Measurements from ENCODE around the gene POLDIP2. TPM values are rescaled to one million over a fixed set of nuclear protein-coding genes. Genes with fewer than 3 reads are reported as not detected.

Gene POLDIP2
- total RNA-seq, 2 donors from 2014 or later, result 69.0 to 72.1 TPM

DNA sequence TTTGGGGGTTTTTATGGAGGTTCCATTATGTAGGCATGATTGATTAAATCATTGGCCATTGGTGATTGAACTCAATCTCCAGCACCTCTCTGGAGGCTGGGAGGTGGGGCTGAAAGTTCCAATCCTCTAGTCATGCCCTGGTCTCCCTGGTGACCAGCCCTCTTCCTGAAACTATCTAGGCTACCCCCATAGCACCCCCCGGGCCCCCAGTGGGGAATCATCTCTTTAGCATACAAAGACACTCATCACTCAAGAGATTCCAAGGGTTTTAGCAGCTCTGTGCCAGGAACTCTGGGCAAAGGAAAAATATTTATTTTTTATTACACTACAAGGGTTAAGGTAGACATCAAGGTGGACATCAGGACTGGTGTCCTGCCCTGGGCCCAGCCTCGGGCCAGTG, 38.1 kb upstream of the POLDIP2 start:
- H3K4me1 Mint-ChIP-seq, result peaks cover 15% of the 10 kb centered on the region
- no peak overlapping the region for H3K27ac Mint-ChIP-seq
- no peak overlapping the region for H3K4me3 Mint-ChIP-seq

GRCh38 chr17:28394337-28395116, 37.2 kb upstream of the POLDIP2 start:
- Mint-ChIP-seq H3K36me3 (ENCODE audit: low read depth) (peaks cover 6% of the 10 kb centered on the region), H3K9me3 (no peaks in the 10 kb centered on the region), H3K4me3 (no peak overlapping the region), H3K27me3 (ENCODE audit: insufficient read depth) (no peaks in the 10 kb centered on the region), H3K27ac (no peak overlapping the region), H3K4me1 (peaks cover 15% of the 10 kb centered on the region)
- Histone ChIP-seq H3K36me3 (ENCODE audit: control insufficient read depth, insufficient read depth, low read length) (no peaks in the 10 kb centered on the region), H3K27ac (ENCODE audit: low read depth, low read length) (no peak overlapping the region), H3K4me3 (ENCODE audit: low read length) (no peak overlapping the region), H3K4me1 (ENCODE audit: control insufficient read depth, insufficient read depth, low read length) (no peaks in the 10 kb centered on the region), H3K9me3 (ENCODE audit: control insufficient read depth, low read length) (no peaks in the 10 kb centered on the region), H3K27me3 (ENCODE audit: control insufficient read depth, insufficient read depth, low read length, poor library complexity, severe bottlenecking) (no peaks in the 10 kb centered on the region), H3K9ac (ENCODE audit: extremely low read depth, low read length, poor library complexity, severe bottlenecking) (no peak overlapping the region)
- WGBS, 2 experiments (ENCODE audit: insufficient coverage in 1 of 2, insufficient read length in 1 of 2), result 85% methylated on average over 7 of the region's 7 CpGs; no CpG with 5 or more reads in 1 of the 2 experiments
- TF ChIP-seq, protein P1, sequence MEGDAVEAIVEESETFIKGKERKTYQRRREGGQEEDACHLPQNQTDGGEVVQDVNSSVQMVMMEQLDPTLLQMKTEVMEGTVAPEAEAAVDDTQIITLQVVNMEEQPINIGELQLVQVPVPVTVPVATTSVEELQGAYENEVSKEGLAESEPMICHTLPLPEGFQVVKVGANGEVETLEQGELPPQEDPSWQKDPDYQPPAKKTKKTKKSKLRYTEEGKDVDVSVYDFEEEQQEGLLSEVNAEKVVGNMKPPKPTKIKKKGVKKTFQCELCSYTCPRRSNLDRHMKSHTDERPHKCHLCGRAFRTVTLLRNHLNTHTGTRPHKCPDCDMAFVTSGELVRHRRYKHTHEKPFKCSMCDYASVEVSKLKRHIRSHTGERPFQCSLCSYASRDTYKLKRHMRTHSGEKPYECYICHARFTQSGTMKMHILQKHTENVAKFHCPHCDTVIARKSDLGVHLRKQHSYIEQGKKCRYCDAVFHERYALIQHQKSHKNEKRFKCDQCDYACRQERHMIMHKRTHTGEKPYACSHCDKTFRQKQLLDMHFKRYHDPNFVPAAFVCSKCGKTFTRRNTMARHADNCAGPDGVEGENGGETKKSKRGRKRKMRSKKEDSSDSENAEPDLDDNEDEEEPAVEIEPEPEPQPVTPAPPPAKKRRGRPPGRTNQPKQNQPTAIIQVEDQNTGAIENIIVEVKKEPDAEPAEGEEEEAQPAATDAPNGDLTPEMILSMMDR (conservative IDR thresholded peaks at IDR 0.05), result no peak
- DNase-seq, result no peak

More for the DNA sequence above, 38.1 kb upstream of the POLDIP2 start:
- Histone ChIP-seq H3K27me3 (ENCODE audit: control insufficient read depth, insufficient read depth, low read length, poor library complexity, severe bottlenecking) (no peaks in the 10 kb centered on the region), H3K27ac (ENCODE audit: low read depth, low read length) (no peak overlapping the region), H3K9ac (ENCODE audit: extremely low read depth, low read length, poor library complexity, severe bottlenecking) (no peak overlapping the region), H3K36me3 (ENCODE audit: control insufficient read depth, insufficient read depth, low read length) (no peaks in the 10 kb centered on the region), H3K4me1 (ENCODE audit: control insufficient read depth, insufficient read depth, low read length) (no peaks in the 10 kb centered on the region), H3K4me3 (ENCODE audit: low read length) (no peak overlapping the region), H3K9me3 (ENCODE audit: control insufficient read depth, low read length) (no peaks in the 10 kb centered on the region)
- TF ChIP-seq, protein P1 (conservative IDR thresholded peaks at IDR 0.05), result no peak
- H3K9me3 Mint-ChIP-seq, result no peaks in the 10 kb centered on the region
- DNase-seq, result peak; percentile 50
- H3K36me3 Mint-ChIP-seq (ENCODE audit: low read depth), result peaks cover 6% of the 10 kb centered on the region
- WGBS, 2 experiments (ENCODE audit: insufficient coverage in 1 of 2, insufficient read length in 1 of 2), result 60% methylated on average over 2 of the region's 2 CpGs; no CpG with 5 or more reads in 1 of the 2 experiments
- H3K27me3 Mint-ChIP-seq (ENCODE audit: insufficient read depth), result no peaks in the 10 kb centered on the region

- Histone ChIP-seq H3K4me1 (ENCODE audit: control insufficient read depth, insufficient read depth, low read length) (no peaks in the 10 kb centered on the region), H3K27ac (ENCODE audit: low read depth, low read length) (no peak overlapping the region), H3K9me3 (ENCODE audit: control insufficient read depth, low read length) (no peaks in the 10 kb centered on the region), H3K4me3 (ENCODE audit: low read length) (no peak overlapping the region), H3K9ac (ENCODE audit: extremely low read depth, low read length, poor library complexity, severe bottlenecking) (no peak overlapping the region), H3K36me3 (ENCODE audit: control insufficient read depth, insufficient read depth, low read length) (no peaks in the 10 kb centered on the region), H3K27me3 (ENCODE audit: control insufficient read depth, insufficient read depth, low read length, poor library complexity, severe bottlenecking) (no peaks in the 10 kb centered on the region)
- Mint-ChIP-seq H3K4me3 (no peak overlapping the region), H3K4me1 (peaks cover 15% of the 10 kb centered on the region), H3K27me3 (ENCODE audit: insufficient read depth) (peaks cover 4% of the 10 kb centered on the region), H3K27ac (no peak overlapping the region), H3K9me3 (no peaks in the 10 kb centered on the region), H3K36me3 (ENCODE audit: low read depth) (no peaks in the 10 kb centered on the region)
- TF ChIP-seq, protein P1 (conservative IDR thresholded peaks at IDR 0.05), result no peak
- DNase-seq, result no peak
- WGBS, 2 experiments (ENCODE audit: insufficient coverage in 1 of 2, insufficient read length in 1 of 2), result 74 to 75% methylated on average over 3 to 10 of the region's 10 CpGs
These were observed 35.2 kb upstream of the POLDIP2 start for GRCh38 chr17:28392491-28392890.
